GM21528 (cell line): ENCODE data around the gene WFIKKN2.
"Not testable (repeated sequence)": the region's sequence is repeated elsewhere in the genome, so short reads cannot be mapped to it uniquely, and the experiment has no call there.

Experiments used
- ATAC-seq: cut with Tn5 transposase; IDR thresholded peaks from one replicate; pipeline ENCODE4 v1.9.1; 2021; ENCODE audit warnings: mild to moderate bottlenecking, moderate library complexity; ENCODE audit not compliant: unreplicated experiment, low FRiP score

WFIKKN2 gene

GRCh38 chr17:50848039-50848438 lies 12.7 kb downstream of the WFIKKN2 start:
- ATAC-seq: no peak

- no peak for ATAC-seq
Measured at GRCh38 chr17:50848711-50849110, 13.3 kb downstream of the WFIKKN2 start.

GRCh38 chr17:50850640-50851039 lies 15.3 kb downstream of the WFIKKN2 start:
- no peak for ATAC-seq

- no peak for ATAC-seq
Measured at GRCh38 chr17:50853015-50853615, 17.7 kb downstream of the WFIKKN2 start.

GRCh38 chr17:50853781-50854180 lies 18.4 kb downstream of the WFIKKN2 start:
- ATAC-seq: no peak

- ATAC-seq: no peak
Measured at GRCh38 chr17:50855708-50856330, 20.4 kb downstream of the WFIKKN2 start.

GRCh38 chr17:50856431-50856830 lies 21.0 kb downstream of the WFIKKN2 start:
- no peak for ATAC-seq

GRCh38 chr17:50858486-50859225 lies 23.3 kb downstream of the WFIKKN2 start:
- ATAC-seq: no peak

- not testable (repeated sequence) for ATAC-seq
Measured at GRCh38 chr17:50859727-50860126, 24.3 kb downstream of the WFIKKN2 start.

- no peak for ATAC-seq
Measured at GRCh38 chr17:50861334-50861676, 25.9 kb downstream of the WFIKKN2 start.

- no peak for ATAC-seq
Measured at GRCh38 chr17:50861822-50862528, 26.6 kb downstream of the WFIKKN2 start.

GRCh38 chr17:50863221-50863843 lies 27.9 kb downstream of the WFIKKN2 start:
- no peak for ATAC-seq

GRCh38 chr17:50863931-50864330 lies 28.5 kb downstream of the WFIKKN2 start:
- no peak for ATAC-seq

- ATAC-seq: no peak
Measured at GRCh38 chr17:50864747-50865059, 29.3 kb downstream of the WFIKKN2 start.

- ATAC-seq: peak; percentile 27
Measured at GRCh38 chr17:50865060-50865867, 29.9 kb downstream of the WFIKKN2 start.

- ATAC-seq: peak; percentile 10
Measured at GRCh38 chr17:50865868-50866260, 30.5 kb downstream of the WFIKKN2 start.

GRCh38 chr17:50866261-50866949 lies 31.0 kb downstream of the WFIKKN2 start, which contains the start of gene TOB1:
Gene TOB1 (minus strand): TSS chr17:50866354. CDS start chr17:50864017, 2,337 bp downstream.
- peak; percentile 61 for ATAC-seq

GRCh38 chr17:50866950-50867362 lies 31.6 kb downstream of the WFIKKN2 start:
- peak; percentile 26 for ATAC-seq

- ATAC-seq: peak; percentile 40
Measured at GRCh38 chr17:50867363-50868139, 32.2 kb downstream of the WFIKKN2 start.
